Fibroblast of lung (primary cell): ENCODE data around the gene POP7. TPM values are rescaled to one million over a fixed set of nuclear protein-coding genes. Genes with fewer than 3 reads are reported as not detected.
A peak's percentile ranks its signal among the peaks of the same experiment; 100 is the strongest.

Source experiments
- DNase-seq, 2 donors: peaks; one replicate each; pipeline versions ENCODE4 v3.0.0 to v3.0.0-alpha.2; 2010; ENCODE audit warnings: low read depth in 2 of 2
- H2AFZ ChIP-seq: 2 replicates; pipeline ENCODE4 v1.5.1; 2012; ENCODE audit warnings: low read length, control low read depth, inconsistent platforms
- H3K27ac ChIP-seq: 2 replicates; pipeline ENCODE4 v1.5.1; 2011; ENCODE audit warnings: low read length, control low read depth; ENCODE audit not compliant: insufficient read depth
- H3K27me3 ChIP-seq: 2 replicates; pipeline ENCODE4 v1.5.1; 2011; ENCODE audit warnings: mild to moderate bottlenecking, low read length; ENCODE audit not compliant: control insufficient read depth, insufficient read depth
- H3K36me3 ChIP-seq: 2 replicates; pipeline ENCODE4 v1.5.1; 2011; ENCODE audit warnings: low read length; ENCODE audit not compliant: control insufficient read depth, insufficient read depth
- H3K4me1 ChIP-seq: 2 replicates; pipeline ENCODE4 v1.5.1; 2011; ENCODE audit warnings: low read length; ENCODE audit not compliant: control insufficient read depth, insufficient read depth; ENCODE audit errors: extremely low read depth
- H3K4me2 ChIP-seq: 2 replicates; pipeline ENCODE4 v1.5.1; 2011; ENCODE audit warnings: low read length, control low read depth; ENCODE audit not compliant: insufficient read depth; ENCODE audit errors: extremely low read depth
- H3K4me3 ChIP-seq, 4 experiments: fragments of 200-600 bp in 1 of 4; sonication (generic) in 1 of 4; replicated peaks in 1 of 4; 2 replicates each; pipeline ENCODE4 v1.5.1; 2011 to 2016; ENCODE audit warnings: low read length in 4 of 4, low read depth in 3 of 4, mild to moderate bottlenecking in 3 of 4, control low read depth in 2 of 4, inconsistent platforms in 1 of 4, mixed read lengths in 1 of 4; ENCODE audit not compliant: insufficient read depth in 1 of 4; ENCODE audit errors: control extremely low read depth in 1 of 4
- H3K79me2 ChIP-seq: 2 replicates; pipeline ENCODE4 v1.5.1; 2012; ENCODE audit warnings: mild to moderate bottlenecking, low read length, inconsistent platforms; ENCODE audit not compliant: control insufficient read depth, insufficient read depth
- H3K9ac ChIP-seq: 2 replicates; pipeline ENCODE4 v1.5.1; 2011; ENCODE audit warnings: mild to moderate bottlenecking, low read length, control low read depth; ENCODE audit not compliant: insufficient read depth
- H3K9me3 ChIP-seq: 2 replicates; pipeline ENCODE4 v1.5.1; 2012; ENCODE audit warnings: low read depth, low read length; ENCODE audit not compliant: control insufficient read depth, insufficient read depth
- H4K20me1 ChIP-seq: 2 replicates; pipeline ENCODE4 v1.5.1; 2011; ENCODE audit warnings: low read length; ENCODE audit not compliant: control insufficient read depth, insufficient read depth; ENCODE audit errors: extremely low read depth
- CTCF ChIP-seq, 2 donors: IDR thresholded peaks in 1 of 2; conservative IDR thresholded peaks in 1 of 2; 1 replicate in 1 of 2; 2 replicates in 1 of 2; pipeline ENCODE4 v1.5.1; 2011 to 2012; ENCODE audit warnings: low read length in 2 of 2, control low read depth in 1 of 2, inconsistent platforms in 1 of 2, low read depth in 1 of 2, mild to moderate bottlenecking in 1 of 2
- EZH2 ChIP-seq: IDR thresholded peaks from 2 replicates; pipeline ENCODE4 v1.5.1; 2012; ENCODE audit warnings: low read length, control low read depth, mild to moderate bottlenecking; ENCODE audit errors: missing control alignments
- polyA plus RNA-seq, 2 donors: library from polyadenylated mRNA; depleted of rRNA in 1 of 2; stranded (reverse) in 1 of 2; unstranded in 1 of 2; fragments of >200 nt; gene quantifications; 2 replicates each; pipeline ENCODE4 v1.2.1, GENCODE V29; 2011 to 2012; ENCODE audit warnings: missing spikeins in 1 of 2
- total RNA-seq: library from RNA; depleted of rRNA; stranded (reverse); fragments of >200 nt; gene quantifications from 2 replicates; pipeline ENCODE4 v1.2.1, GENCODE V29; 2014

The POP7 gene
- total and polyA plus RNA-seq, 2 donors (not counting 1 experiment from before 2014, with no cell fraction given): 19.4 to 31.9 TPM

- peaks cover 34% of the 10 kb centered on the region for H3K79me2 ChIP-seq
- no peaks in the 10 kb centered on the region for H4K20me1 ChIP-seq
- no peak overlapping the region for H2AFZ ChIP-seq
- no peak overlapping the region for H3K27ac ChIP-seq
- peaks cover 8% of the 10 kb centered on the region for H3K4me1 ChIP-seq
- H3K9me3 ChIP-seq: no peaks in the 10 kb centered on the region
- peaks cover 41% of the 10 kb centered on the region for H3K36me3 ChIP-seq
- no peaks in the 10 kb centered on the region for H3K27me3 ChIP-seq
- no peak for DNase-seq
- TF ChIP-seq CTCF (conservative IDR thresholded peaks at IDR 0.05 in 1 of 2, IDR thresholded peaks at IDR 0.05 in 1 of 2; ENCODE audit: low read depth in 1 of 2, low read length in 2 of 2) (no peak), EZH2 (no peak)
- no peak overlapping the region for H3K4me2 ChIP-seq
- H3K4me3 ChIP-seq: no peak overlapping the region
- H3K9ac ChIP-seq: no peak overlapping the region
Measured at GRCh38 chr7:100679129-100679926, 26.6 kb upstream of the POP7 start.

DNA sequence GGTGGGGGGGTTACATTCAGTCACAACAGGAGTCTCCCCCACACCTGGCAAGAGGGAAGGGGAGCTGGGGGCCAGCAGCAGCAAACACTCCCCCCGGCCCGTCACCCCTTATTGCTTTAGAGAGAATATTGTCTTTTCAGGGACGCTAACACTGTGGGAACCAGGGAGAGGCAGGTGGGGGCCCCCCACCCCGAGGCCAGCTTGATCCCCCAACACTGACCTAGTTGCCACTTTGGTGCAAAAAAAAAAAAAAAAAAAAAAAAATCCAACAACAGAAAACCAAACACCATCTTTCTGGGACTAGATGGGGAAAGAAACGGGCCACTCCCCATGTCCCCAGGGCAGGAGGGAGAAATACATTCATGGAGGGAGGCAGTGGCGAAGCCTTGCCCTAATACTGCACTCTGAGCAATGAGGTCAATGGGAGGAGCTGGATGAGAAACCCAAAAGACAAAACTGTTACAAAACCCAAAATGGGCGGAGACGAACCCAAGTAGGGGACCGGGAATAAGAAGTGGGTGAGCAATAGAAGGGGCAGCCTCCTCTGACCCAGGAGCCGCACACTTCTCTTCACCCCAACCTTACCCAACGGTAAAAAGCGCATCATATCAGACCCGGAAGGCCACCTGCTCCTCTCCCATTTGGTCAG lies 25.9 kb upstream of the POP7 start:
- Histone ChIP-seq H3K27me3 (no peaks in the 10 kb centered on the region), H3K4me2 (no peak overlapping the region), H4K20me1 (no peaks in the 10 kb centered on the region), H3K79me2 (peaks cover 26% of the 10 kb centered on the region), H3K27ac (no peak overlapping the region), H2AFZ (no peak overlapping the region), H3K9ac (no peak overlapping the region), H3K36me3 (peaks cover 45% of the 10 kb centered on the region), H3K9me3 (no peaks in the 10 kb centered on the region), H3K4me1 (peaks cover 8% of the 10 kb centered on the region), H3K4me3 (no peak overlapping the region)
- no peak for TF ChIP-seq EZH2
- no peak for TF ChIP-seq CTCF (conservative IDR thresholded peaks at IDR 0.05 in 1 of 2, IDR thresholded peaks at IDR 0.05 in 1 of 2; ENCODE audit: low read depth in 1 of 2, low read length in 2 of 2)
- peak in 1 of 2 donors; percentile 46 for DNase-seq

- TF ChIP-seq EZH2: no peak
- H4K20me1 ChIP-seq: no peaks in the 10 kb centered on the region
- no peaks in the 10 kb centered on the region for H3K27me3 ChIP-seq
- H3K4me3 ChIP-seq: no peak overlapping the region
- H3K4me1 ChIP-seq: peaks cover 8% of the 10 kb centered on the region
- H3K27ac ChIP-seq: no peak overlapping the region
- peaks cover 49% of the 10 kb centered on the region for H3K36me3 ChIP-seq
- no peak for DNase-seq
- H2AFZ ChIP-seq: no peak overlapping the region
- no peaks in the 10 kb centered on the region for H3K9me3 ChIP-seq
- no peak overlapping the region for H3K9ac ChIP-seq
- H3K79me2 ChIP-seq: peaks cover 21% of the 10 kb centered on the region
- no peak overlapping the region for H3K4me2 ChIP-seq
Measured at GRCh38 chr7:100680576-100681271, 25.2 kb upstream of the POP7 start.
